Mammary epithelial cell (primary cell): ENCODE results near the gene PCBP3.

Experiments used
- EZH2 ChIP-seq: IDR thresholded peaks from 2 replicates; pipeline ENCODE4 v1.6.1; 2012; ENCODE audit warnings: low read length, inconsistent platforms, borderline replicate concordance
- TF ChIP-seq, protein P1 (sequence below), 2 donors: IDR thresholded peaks in 1 of 2; conservative IDR thresholded peaks in 1 of 2; 2 replicates each; pipeline ENCODE4 v1.5.1; 2011 to 2012; ENCODE audit warnings: inconsistent platforms in 2 of 2, low read length in 2 of 2, mild to moderate bottlenecking in 2 of 2, control low read depth in 1 of 2, low read depth in 1 of 2; ENCODE audit not compliant: insufficient read depth in 1 of 2; ENCODE audit errors: extremely low read depth in 1 of 2

DNA sequence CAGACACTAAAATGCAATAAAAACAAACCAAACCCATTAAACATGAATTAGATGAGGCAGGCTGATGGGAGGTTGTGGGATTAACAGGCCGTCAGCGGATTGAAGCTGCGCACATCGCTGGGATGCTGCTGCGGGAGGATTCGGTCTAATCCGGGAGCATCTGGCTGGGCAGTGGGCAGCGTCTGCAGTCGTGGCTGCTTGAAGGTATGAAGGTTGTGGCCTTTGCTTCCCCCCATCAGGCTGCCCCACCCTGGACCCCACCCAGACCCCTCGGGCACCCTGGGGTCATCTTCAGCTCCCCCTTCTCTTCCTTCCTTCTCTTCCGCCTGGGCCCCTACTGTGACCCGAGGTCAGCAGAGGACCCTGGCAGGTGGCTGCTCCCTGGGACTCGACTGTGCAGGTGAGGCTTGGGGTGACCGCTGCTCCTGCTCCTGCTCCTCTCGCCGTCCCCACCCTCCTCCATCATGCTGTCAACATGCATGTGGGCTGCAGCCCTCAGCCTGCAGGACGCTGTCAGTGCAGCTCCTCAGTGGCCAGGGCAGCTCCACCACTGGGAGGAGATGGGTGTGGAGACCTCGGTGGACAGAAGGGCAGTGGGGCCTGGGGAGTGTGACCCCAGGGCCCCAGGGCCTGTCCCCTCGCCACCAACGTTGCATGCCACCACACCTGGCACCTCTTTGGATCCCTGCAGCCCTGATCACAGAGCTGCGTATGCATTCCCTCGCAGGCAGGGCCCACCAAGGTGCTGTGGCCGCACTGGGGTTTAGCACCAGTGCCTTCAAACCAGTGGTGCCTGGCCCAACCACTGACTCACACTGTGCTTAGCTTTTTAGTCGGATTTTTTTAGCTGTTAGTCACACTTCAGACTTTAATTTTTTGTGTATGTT lies 225.8 kb downstream of the PCBP3 start:
- TF ChIP-seq, protein P1, sequence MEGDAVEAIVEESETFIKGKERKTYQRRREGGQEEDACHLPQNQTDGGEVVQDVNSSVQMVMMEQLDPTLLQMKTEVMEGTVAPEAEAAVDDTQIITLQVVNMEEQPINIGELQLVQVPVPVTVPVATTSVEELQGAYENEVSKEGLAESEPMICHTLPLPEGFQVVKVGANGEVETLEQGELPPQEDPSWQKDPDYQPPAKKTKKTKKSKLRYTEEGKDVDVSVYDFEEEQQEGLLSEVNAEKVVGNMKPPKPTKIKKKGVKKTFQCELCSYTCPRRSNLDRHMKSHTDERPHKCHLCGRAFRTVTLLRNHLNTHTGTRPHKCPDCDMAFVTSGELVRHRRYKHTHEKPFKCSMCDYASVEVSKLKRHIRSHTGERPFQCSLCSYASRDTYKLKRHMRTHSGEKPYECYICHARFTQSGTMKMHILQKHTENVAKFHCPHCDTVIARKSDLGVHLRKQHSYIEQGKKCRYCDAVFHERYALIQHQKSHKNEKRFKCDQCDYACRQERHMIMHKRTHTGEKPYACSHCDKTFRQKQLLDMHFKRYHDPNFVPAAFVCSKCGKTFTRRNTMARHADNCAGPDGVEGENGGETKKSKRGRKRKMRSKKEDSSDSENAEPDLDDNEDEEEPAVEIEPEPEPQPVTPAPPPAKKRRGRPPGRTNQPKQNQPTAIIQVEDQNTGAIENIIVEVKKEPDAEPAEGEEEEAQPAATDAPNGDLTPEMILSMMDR (conservative IDR thresholded peaks at IDR 0.05 in 1 of 2, IDR thresholded peaks at IDR 0.05 in 1 of 2; ENCODE audit: extremely low read depth in 1 of 2, insufficient read depth in 1 of 2, low read depth in 1 of 2, low read length in 2 of 2): no peak
- no peak for TF ChIP-seq EZH2
